ENCODE data around the gene ZNF362. TPM values are rescaled to one million over a fixed set of nuclear protein-coding genes. Genes with fewer than 3 reads are reported as not detected.
"Not testable (repeated sequence)": the region's sequence is repeated elsewhere in the genome, so short reads cannot be mapped to it uniquely, and the experiment has no call there.

ZNF362 gene
- total RNA-seq, 1 donor from 2014 or later, result 10.9 TPM

- no peaks in the 10 kb centered on the region for H4K20me1 ChIP-seq (ENCODE audit: low read depth)
- TF ChIP-seq EZH2phosphoT487 (IDR thresholded peaks at IDR 0.05) (no peak), EZH2 (IDR thresholded peaks at IDR 0.05) (no peak)
- TF ChIP-seq, protein P1, sequence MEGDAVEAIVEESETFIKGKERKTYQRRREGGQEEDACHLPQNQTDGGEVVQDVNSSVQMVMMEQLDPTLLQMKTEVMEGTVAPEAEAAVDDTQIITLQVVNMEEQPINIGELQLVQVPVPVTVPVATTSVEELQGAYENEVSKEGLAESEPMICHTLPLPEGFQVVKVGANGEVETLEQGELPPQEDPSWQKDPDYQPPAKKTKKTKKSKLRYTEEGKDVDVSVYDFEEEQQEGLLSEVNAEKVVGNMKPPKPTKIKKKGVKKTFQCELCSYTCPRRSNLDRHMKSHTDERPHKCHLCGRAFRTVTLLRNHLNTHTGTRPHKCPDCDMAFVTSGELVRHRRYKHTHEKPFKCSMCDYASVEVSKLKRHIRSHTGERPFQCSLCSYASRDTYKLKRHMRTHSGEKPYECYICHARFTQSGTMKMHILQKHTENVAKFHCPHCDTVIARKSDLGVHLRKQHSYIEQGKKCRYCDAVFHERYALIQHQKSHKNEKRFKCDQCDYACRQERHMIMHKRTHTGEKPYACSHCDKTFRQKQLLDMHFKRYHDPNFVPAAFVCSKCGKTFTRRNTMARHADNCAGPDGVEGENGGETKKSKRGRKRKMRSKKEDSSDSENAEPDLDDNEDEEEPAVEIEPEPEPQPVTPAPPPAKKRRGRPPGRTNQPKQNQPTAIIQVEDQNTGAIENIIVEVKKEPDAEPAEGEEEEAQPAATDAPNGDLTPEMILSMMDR (IDR thresholded peaks at IDR 0.05), result no peak
- no peak overlapping the region for H3K4me3 Mint-ChIP-seq
- H3K27ac ChIP-seq, result no peak overlapping the region
- H3K79me2 ChIP-seq (ENCODE audit: low read depth), result no peaks in the 10 kb centered on the region
- no peak overlapping the region for H3K27ac Mint-ChIP-seq
- no peak overlapping the region for H3K9ac ChIP-seq
- H3K36me3 Mint-ChIP-seq, result no peaks in the 10 kb centered on the region
- peaks cover 10% of the 10 kb centered on the region for H3K4me1 ChIP-seq
- no peak overlapping the region for H3K4me2 ChIP-seq
- no peaks in the 10 kb centered on the region for H3K27me3 ChIP-seq
- H3K9me3 ChIP-seq (ENCODE audit: low read depth), result no peaks in the 10 kb centered on the region
- peaks cover 2% of the 10 kb centered on the region for H3K9me3 Mint-ChIP-seq
- H3K4me1 Mint-ChIP-seq, result peaks cover 26% of the 10 kb centered on the region
- no peak overlapping the region for H3K4me3 ChIP-seq
- peaks cover 10% of the 10 kb centered on the region for H3F3A ChIP-seq (ENCODE audit: low read depth)
- H3K27me3 Mint-ChIP-seq (ENCODE audit: insufficient read depth, low read depth), result peaks cover 5% of the 10 kb centered on the region
- peak overlapping the region; percentile 69 for H2AFZ ChIP-seq (replicated peaks)
- DNase-seq (ENCODE audit: low spot score), result no peak
- H3K36me3 ChIP-seq, result no peaks in the 10 kb centered on the region
Observed at GRCh38 chr1:33234588-33234990, 21.7 kb upstream of the ZNF362 start.

GRCh38 chr1:33235521-33235920 is 20.8 kb upstream of the ZNF362 start:
- Histone ChIP-seq H2AFZ (replicated peaks) (no peak overlapping the region), H3K36me3 (no peaks in the 10 kb centered on the region), H3K27me3 (no peaks in the 10 kb centered on the region), H3K4me1 (peaks cover 7% of the 10 kb centered on the region), H3K4me2 (no peak overlapping the region), H4K20me1 (ENCODE audit: low read depth) (no peaks in the 10 kb centered on the region), H3K9me3 (ENCODE audit: low read depth) (no peaks in the 10 kb centered on the region), H3K4me3 (no peak overlapping the region), H3K27ac (no peak overlapping the region), H3K9ac (no peak overlapping the region), H3K79me2 (ENCODE audit: low read depth) (no peaks in the 10 kb centered on the region), H3F3A (ENCODE audit: low read depth) (peaks cover 5% of the 10 kb centered on the region)
- no peak for DNase-seq (ENCODE audit: low spot score)
- Mint-ChIP-seq H3K27me3 (ENCODE audit: insufficient read depth, low read depth) (peaks cover 5% of the 10 kb centered on the region), H3K36me3 (no peaks in the 10 kb centered on the region), H3K4me1 (peaks cover 26% of the 10 kb centered on the region), H3K4me3 (no peak overlapping the region), H3K27ac (peak overlapping the region; percentile 70), H3K9me3 (peaks cover 2% of the 10 kb centered on the region)
- no peak for TF ChIP-seq EZH2 (IDR thresholded peaks at IDR 0.05)
- TF ChIP-seq, protein P1 (IDR thresholded peaks at IDR 0.05), result no peak
- no peak for TF ChIP-seq EZH2phosphoT487 (IDR thresholded peaks at IDR 0.05)

DNA sequence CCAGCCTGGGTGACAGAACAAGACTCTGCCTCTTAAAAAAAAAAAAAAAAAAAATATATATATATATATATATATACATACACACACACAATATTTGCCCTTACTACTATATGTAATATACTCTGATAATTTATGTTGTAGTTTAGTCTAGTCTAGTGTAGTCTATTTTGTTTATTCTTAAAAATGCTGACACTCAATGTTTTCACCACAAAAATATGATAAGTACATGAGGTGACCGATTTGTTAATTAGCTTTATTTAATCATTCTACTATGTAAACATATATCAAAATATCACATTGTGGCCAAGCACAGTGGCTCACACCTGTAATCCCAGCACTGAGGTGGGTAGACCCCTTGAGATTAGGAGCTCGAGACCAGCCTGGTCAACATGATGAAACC is 19.8 kb upstream of the ZNF362 start:
- peaks cover 26% of the 10 kb centered on the region for H3K4me1 Mint-ChIP-seq
- Histone ChIP-seq H3K9ac (no peak overlapping the region), H4K20me1 (ENCODE audit: low read depth) (no peaks in the 10 kb centered on the region), H3K4me1 (peaks cover 5% of the 10 kb centered on the region), H3K27ac (no peak overlapping the region), H2AFZ (replicated peaks) (no peak overlapping the region), H3K4me2 (no peak overlapping the region), H3K9me3 (ENCODE audit: low read depth) (no peaks in the 10 kb centered on the region), H3K27me3 (no peaks in the 10 kb centered on the region), H3K36me3 (no peaks in the 10 kb centered on the region), H3K79me2 (ENCODE audit: low read depth) (no peaks in the 10 kb centered on the region), H3K4me3 (no peak overlapping the region), H3F3A (ENCODE audit: low read depth) (peaks cover 5% of the 10 kb centered on the region)
- peaks cover 5% of the 10 kb centered on the region for H3K27me3 Mint-ChIP-seq (ENCODE audit: insufficient read depth, low read depth)
- no peak overlapping the region for H3K4me3 Mint-ChIP-seq
- no peak overlapping the region for H3K27ac Mint-ChIP-seq
- no peak for DNase-seq (ENCODE audit: low spot score)
- TF ChIP-seq EZH2phosphoT487 (IDR thresholded peaks at IDR 0.05), result no peak
- peaks cover 2% of the 10 kb centered on the region for H3K9me3 Mint-ChIP-seq
- no peaks in the 10 kb centered on the region for H3K36me3 Mint-ChIP-seq

DNA sequence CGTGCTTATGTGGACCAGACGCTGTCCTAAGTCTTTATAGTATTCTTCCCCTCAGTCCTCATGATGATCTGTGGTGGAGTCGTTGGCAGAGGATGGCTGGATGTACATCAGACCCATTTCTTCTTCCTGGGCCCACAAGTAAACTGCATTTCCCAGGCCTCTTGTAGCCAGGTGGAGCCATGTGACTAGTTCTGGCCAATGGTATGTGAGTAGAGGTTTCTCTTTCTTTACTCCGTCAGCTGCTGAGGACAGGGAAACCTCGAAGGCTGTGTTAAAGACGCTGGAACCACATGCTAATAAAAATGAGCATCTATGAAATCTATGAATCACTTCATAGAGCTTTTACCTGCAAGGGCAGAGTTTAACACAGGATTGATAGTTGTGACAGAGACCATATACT is 18.7 kb upstream of the ZNF362 start:
- Mint-ChIP-seq H3K9me3 (peaks cover 2% of the 10 kb centered on the region), H3K27me3 (ENCODE audit: insufficient read depth, low read depth) (peaks cover 3% of the 10 kb centered on the region), H3K4me3 (no peak overlapping the region), H3K36me3 (no peaks in the 10 kb centered on the region), H3K27ac (no peak overlapping the region), H3K4me1 (peaks cover 26% of the 10 kb centered on the region)
- no peak overlapping the region for H3K4me2 ChIP-seq
- H3K9me3 ChIP-seq (ENCODE audit: low read depth), result no peaks in the 10 kb centered on the region
- peaks cover 5% of the 10 kb centered on the region for H3K4me1 ChIP-seq
- peaks cover 5% of the 10 kb centered on the region for H3F3A ChIP-seq (ENCODE audit: low read depth)
- no peaks in the 10 kb centered on the region for H3K36me3 ChIP-seq
- no peak overlapping the region for H3K4me3 ChIP-seq
- no peak overlapping the region for H2AFZ ChIP-seq (replicated peaks)
- H3K27ac ChIP-seq, result no peak overlapping the region
- H3K27me3 ChIP-seq, result no peaks in the 10 kb centered on the region
- no peaks in the 10 kb centered on the region for H3K79me2 ChIP-seq (ENCODE audit: low read depth)
- TF ChIP-seq EZH2phosphoT487 (IDR thresholded peaks at IDR 0.05) (no peak), EZH2 (IDR thresholded peaks at IDR 0.05) (no peak)
- TF ChIP-seq, protein P1 (IDR thresholded peaks at IDR 0.05), result no peak
- no peak overlapping the region for H3K9ac ChIP-seq
- no peaks in the 10 kb centered on the region for H4K20me1 ChIP-seq (ENCODE audit: low read depth)
- no peak for DNase-seq (ENCODE audit: low spot score)

GRCh38 chr1:33238194-33238724 is 18.0 kb upstream of the ZNF362 start:
- DNase-seq (ENCODE audit: low spot score); H3K4me1 ChIP-seq; H3K9me3 Mint-ChIP-seq; H3K79me2 ChIP-seq (ENCODE audit: low read depth); H3K9me3 ChIP-seq (ENCODE audit: low read depth); H3K27ac ChIP-seq; H3K4me2 ChIP-seq; H2AFZ ChIP-seq (replicated peaks); H3F3A ChIP-seq (ENCODE audit: low read depth); H4K20me1 ChIP-seq (ENCODE audit: low read depth); H3K27me3 Mint-ChIP-seq (ENCODE audit: insufficient read depth, low read depth); H3K9ac ChIP-seq; H3K36me3 Mint-ChIP-seq; H3K36me3 ChIP-seq; H3K27me3 ChIP-seq; H3K27ac Mint-ChIP-seq; H3K4me3 ChIP-seq; H3K4me3 Mint-ChIP-seq: not testable (repeated sequence)
- peaks cover 23% of the 10 kb centered on the region for H3K4me1 Mint-ChIP-seq

GRCh38 chr1:33239410-33239809 is 16.9 kb upstream of the ZNF362 start:
- not testable (repeated sequence) for H3K27ac Mint-ChIP-seq; H3K27me3 ChIP-seq; H3K9ac ChIP-seq; H3K27me3 Mint-ChIP-seq (ENCODE audit: insufficient read depth, low read depth); H2AFZ ChIP-seq (replicated peaks); H3F3A ChIP-seq (ENCODE audit: low read depth); H3K4me1 ChIP-seq; H3K4me3 ChIP-seq; H3K79me2 ChIP-seq (ENCODE audit: low read depth); H3K4me2 ChIP-seq; H4K20me1 ChIP-seq (ENCODE audit: low read depth); H3K36me3 ChIP-seq; DNase-seq (ENCODE audit: low spot score); H3K36me3 Mint-ChIP-seq; H3K9me3 ChIP-seq (ENCODE audit: low read depth); H3K27ac ChIP-seq; H3K4me3 Mint-ChIP-seq; H3K9me3 Mint-ChIP-seq
- peaks cover 25% of the 10 kb centered on the region for H3K4me1 Mint-ChIP-seq

Measured in neural progenitor cell (in vitro differentiated cells).